H1 (cell line): ENCODE results near the gene RASGRP4.

Source experiments
- HDAC6 ChIP-seq: IDR thresholded peaks from one replicate; pipeline ENCODE4 v1.7.1; 2012; ENCODE audit warnings: low read depth, mild to moderate bottlenecking, inconsistent platforms, low read length, moderate library complexity
- POLR2A ChIP-seq, 2 experiments: IDR thresholded peaks; 1 replicate in 1 of 2; 2 replicates in 1 of 2; pipeline ENCODE4 v1.6.1; 2011; ENCODE audit warnings: low read depth in 2 of 2, low read length in 2 of 2, mild to moderate bottlenecking in 2 of 2; ENCODE audit errors: control extremely low read depth in 1 of 2
- SIX5 ChIP-seq: IDR thresholded peaks from 2 replicates; pipeline ENCODE4 v1.6.1; 2011; ENCODE audit warnings: mild to moderate bottlenecking, low read depth, low read length
- TF ChIP-seq, protein P1 (sequence below), 3 experiments: IDR thresholded peaks; 1 replicate in 2 of 3; 2 replicates in 1 of 3; pipeline versions ENCODE4 v1.5.1 to v1.6.1; 2011; ENCODE audit warnings: low read length in 3 of 3, mild to moderate bottlenecking in 3 of 3, inconsistent platforms in 2 of 3, low read depth in 1 of 3, moderate library complexity in 1 of 3; ENCODE audit not compliant: insufficient read depth in 1 of 3; ENCODE audit errors: control extremely low read depth in 1 of 3
- TF ChIP-seq, protein P2 (sequence below): IDR thresholded peaks from 2 replicates; pipeline ENCODE4 v1.6.1; 2011; ENCODE audit warnings: low read depth, mild to moderate bottlenecking, low read length; ENCODE audit not compliant: insufficient read depth

DNA sequence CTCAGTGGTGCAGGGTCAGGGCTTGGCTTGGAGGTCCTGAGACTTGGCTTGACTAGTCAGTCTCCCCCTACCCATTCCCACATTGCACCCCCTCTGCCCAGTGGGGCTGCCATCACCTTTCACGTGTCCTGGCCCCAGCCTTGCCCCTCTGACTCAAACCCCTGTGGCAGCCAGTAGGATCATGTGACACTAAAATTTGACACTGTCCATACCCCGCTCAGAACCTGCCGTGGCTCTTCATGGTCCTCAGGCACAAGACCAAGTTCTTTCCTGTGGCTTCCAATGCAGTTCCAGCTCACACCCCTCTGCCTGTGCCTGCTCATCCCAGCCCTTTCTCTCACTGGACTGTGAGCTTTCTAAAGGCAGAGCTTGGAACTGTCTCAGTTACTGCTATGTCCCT, 49.4 kb downstream of the RASGRP4 start:
- TF ChIP-seq POLR2A (IDR thresholded peaks at IDR 0.05; ENCODE audit: control extremely low read depth in 1 of 2, low read depth in 2 of 2, low read length in 2 of 2) (no peak), SIX5 (no peak), HDAC6 (no peak)
- TF ChIP-seq, protein P1, sequence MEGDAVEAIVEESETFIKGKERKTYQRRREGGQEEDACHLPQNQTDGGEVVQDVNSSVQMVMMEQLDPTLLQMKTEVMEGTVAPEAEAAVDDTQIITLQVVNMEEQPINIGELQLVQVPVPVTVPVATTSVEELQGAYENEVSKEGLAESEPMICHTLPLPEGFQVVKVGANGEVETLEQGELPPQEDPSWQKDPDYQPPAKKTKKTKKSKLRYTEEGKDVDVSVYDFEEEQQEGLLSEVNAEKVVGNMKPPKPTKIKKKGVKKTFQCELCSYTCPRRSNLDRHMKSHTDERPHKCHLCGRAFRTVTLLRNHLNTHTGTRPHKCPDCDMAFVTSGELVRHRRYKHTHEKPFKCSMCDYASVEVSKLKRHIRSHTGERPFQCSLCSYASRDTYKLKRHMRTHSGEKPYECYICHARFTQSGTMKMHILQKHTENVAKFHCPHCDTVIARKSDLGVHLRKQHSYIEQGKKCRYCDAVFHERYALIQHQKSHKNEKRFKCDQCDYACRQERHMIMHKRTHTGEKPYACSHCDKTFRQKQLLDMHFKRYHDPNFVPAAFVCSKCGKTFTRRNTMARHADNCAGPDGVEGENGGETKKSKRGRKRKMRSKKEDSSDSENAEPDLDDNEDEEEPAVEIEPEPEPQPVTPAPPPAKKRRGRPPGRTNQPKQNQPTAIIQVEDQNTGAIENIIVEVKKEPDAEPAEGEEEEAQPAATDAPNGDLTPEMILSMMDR (IDR thresholded peaks at IDR 0.05; ENCODE audit: control extremely low read depth in 1 of 3, insufficient read depth in 1 of 3, low read depth in 1 of 3, low read length in 3 of 3) = no peak
- TF ChIP-seq, protein P2, sequence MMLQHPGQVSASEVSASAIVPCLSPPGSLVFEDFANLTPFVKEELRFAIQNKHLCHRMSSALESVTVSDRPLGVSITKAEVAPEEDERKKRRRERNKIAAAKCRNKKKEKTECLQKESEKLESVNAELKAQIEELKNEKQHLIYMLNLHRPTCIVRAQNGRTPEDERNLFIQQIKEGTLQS = no peak
